HCT116 (cell line): Measurements from ENCODE around the gene MSH6. TPM values are rescaled to one million over a fixed set of nuclear protein-coding genes. Genes with fewer than 3 reads are reported as not detected.

Source experiments
- ATAC-seq: fragments of 200-7000 bp; cut with Tn5 transposase; 2 replicates; pipeline ENCODE4 v1.9.1; 2020; ENCODE audit warnings: mild to moderate bottlenecking, moderate library complexity
- BruUV-seq: library from RNA; stranded (reverse); fragments of 400-500 nt; replicated peaks from 2 replicates; lab custom pipeline; 2021; lab: Mats Ljungman, UMichigan
- CTCF ChIA-PET: fragments of 300-600 bp; sonication (Branson Sonifier 250); formaldehyde crosslinking; loops from one replicate; lab custom pipeline; 2021; ENCODE audit warnings: antibody characterized with exemption; lab: Charles Lee
- POLR2A ChIA-PET: fragments of 300-600, 350-600 bp; sonication (Branson Sonifier 250); formaldehyde crosslinking; loops from one replicate; lab custom pipeline; 2021; ENCODE audit warnings: antibody characterized with exemption; lab: Charles Lee
- RAD21 ChIA-PET, 2 experiments: fragments of 300-600 bp; sonication (Branson Sonifier 250); formaldehyde crosslinking; loops; one replicate each; lab custom pipeline; 2023; ENCODE audit warnings: low total read pairs in 2 of 2; ENCODE audit not compliant: uncharacterized antibody in 2 of 2, unreplicated experiment in 2 of 2, low non-redundant PET in 1 of 2; lab: Charles Lee
- DNase-seq: peaks from one replicate; pipeline ENCODE4 v3.0.0-alpha.2; 2010; ENCODE audit warnings: low read depth, low spot score
- H2AFZ ChIP-seq: fragments of 200-600 bp; shearing (Covaris generic), sonication (generic); 2 replicates; pipeline ENCODE4 v1.6.1; 2017; ENCODE audit warnings: low read depth, mixed run types, mixed read lengths, antibody characterized with exemption, low read length; ENCODE audit not compliant: poor library complexity, severe bottlenecking
- H3K27ac ChIP-seq: 2 replicates; pipeline ENCODE4 v1.5.1; 2012; ENCODE audit warnings: low read depth, low read length
- H3K27me3 ChIP-seq: fragments of 200-600 bp; sonication (generic); 2 replicates; pipeline ENCODE4 v1.6.1; 2016; ENCODE audit warnings: mixed run types, low read length, mixed read lengths; ENCODE audit not compliant: insufficient read depth
- H3K36me3 ChIP-seq, 2 experiments: fragments of 200-500 bp in 1 of 2; fragments of 200-600 bp in 1 of 2; sonication (Bioruptor generic) in 1 of 2; sonication (generic) in 1 of 2; 2 replicates each; pipeline versions ENCODE4 v1.5.1 to v1.6.1; 2014 to 2016; ENCODE audit warnings: low read length in 2 of 2, inconsistent platforms in 1 of 2, mixed read lengths in 1 of 2, mixed run types in 1 of 2; ENCODE audit not compliant: insufficient read depth in 2 of 2, control insufficient read depth in 1 of 2
- H3K4me1 ChIP-seq, 2 experiments: fragments of 200-600 bp in 1 of 2; sonication (generic) in 1 of 2; 2 replicates each; pipeline versions ENCODE4 v1.5.1 to v1.6.1; 2012 to 2017; ENCODE audit warnings: low read length in 2 of 2, inconsistent platforms in 1 of 2, mild to moderate bottlenecking in 1 of 2, mixed read lengths in 1 of 2, mixed run types in 1 of 2, moderate library complexity in 1 of 2; ENCODE audit not compliant: insufficient read depth in 2 of 2, control insufficient read depth in 1 of 2
- H3K4me2 ChIP-seq: fragments of 200-600 bp; sonication (generic); 2 replicates; pipeline ENCODE4 v1.6.1; 2017; ENCODE audit warnings: mixed run types, low read length, mixed read lengths
- H3K4me3 ChIP-seq, 2 experiments: fragments of 200-600 bp in 1 of 2; sonication (generic) in 1 of 2; replicated peaks in 1 of 2; 2 replicates each; pipeline ENCODE4 v1.5.1; 2011 to 2016; ENCODE audit warnings: low read length in 2 of 2, control low read depth in 1 of 2, low read depth in 1 of 2, mild to moderate bottlenecking in 1 of 2, mixed read lengths in 1 of 2, mixed run types in 1 of 2
- H3K79me2 ChIP-seq: fragments of 200-600 bp; sonication (generic); 2 replicates; pipeline ENCODE4 v1.6.1; 2017; ENCODE audit warnings: mild to moderate bottlenecking, mixed run types, low read length, moderate library complexity, mixed read lengths; ENCODE audit not compliant: insufficient read depth
- H3K9ac ChIP-seq: fragments of 200-600 bp; sonication (generic); 2 replicates; pipeline ENCODE4 v1.6.1; 2016; ENCODE audit warnings: low read length, mixed read lengths
- H3K9me2 ChIP-seq: fragments of 200-600 bp; sonication (generic), shearing (Covaris generic); 2 replicates; pipeline ENCODE4 v1.6.1; 2017; ENCODE audit warnings: mixed run types, mild to moderate bottlenecking, moderate library complexity; ENCODE audit not compliant: insufficient read depth
- H3K9me3 ChIP-seq, 2 experiments: fragments of 200-500 bp in 1 of 2; fragments of 200-600 bp in 1 of 2; sonication (Bioruptor generic) in 1 of 2; sonication (generic) in 1 of 2; 2 replicates each; pipeline ENCODE4 v1.6.1; 2014 to 2017; ENCODE audit warnings: low read length in 2 of 2, mixed read lengths in 2 of 2, inconsistent platforms in 1 of 2, low read depth in 1 of 2, mild to moderate bottlenecking in 1 of 2, mixed run types in 1 of 2, moderate library complexity in 1 of 2; ENCODE audit not compliant: control insufficient read depth in 1 of 2, insufficient read depth in 1 of 2
- H4K20me1 ChIP-seq: fragments of 200-600 bp; sonication (generic), shearing (Covaris generic); 2 replicates; pipeline ENCODE4 v1.6.1; 2017; ENCODE audit warnings: mixed run types, mild to moderate bottlenecking, moderate library complexity; ENCODE audit not compliant: insufficient read depth
- ATF3 ChIP-seq: IDR thresholded peaks from 2 replicates; pipeline ENCODE4 v1.6.1; 2012
- CBX3 ChIP-seq: IDR thresholded peaks from 2 replicates; pipeline ENCODE4 v1.6.1; 2012; ENCODE audit warnings: low read depth
- CEBPB ChIP-seq: IDR thresholded peaks from 2 replicates; pipeline ENCODE4 v1.6.1; 2012; ENCODE audit warnings: low read depth
- EGR1 ChIP-seq: IDR thresholded peaks from 2 replicates; pipeline ENCODE4 v1.6.1; 2012; ENCODE audit warnings: low read depth
- ELF1 ChIP-seq: IDR thresholded peaks from 2 replicates; pipeline ENCODE4 v1.6.1; 2012; ENCODE audit warnings: low read depth, borderline replicate concordance
- EZH2 ChIP-seq: fragments of 200-600 bp; sonication (generic); IDR thresholded peaks from 2 replicates; pipeline ENCODE4 v1.6.1; 2017; ENCODE audit warnings: antibody characterized with exemption, mixed run types
- EZH2phosphoT487 ChIP-seq: fragments of 200-600 bp; IDR thresholded peaks from 2 replicates; pipeline ENCODE4 v1.6.1; 2018; ENCODE audit warnings: antibody characterized with exemption, borderline replicate concordance
- JUND ChIP-seq: IDR thresholded peaks from 2 replicates; pipeline ENCODE4 v1.6.1; 2012
- POLR2A ChIP-seq: IDR thresholded peaks from 2 replicates; pipeline ENCODE4 v1.7.0; 2011; ENCODE audit warnings: borderline replicate concordance; ENCODE audit not compliant: insufficient read depth, insufficient read length; ENCODE audit errors: extremely low read depth
- POLR2AphosphoS5 ChIP-seq: IDR thresholded peaks from 2 replicates; pipeline ENCODE4 v1.6.1; 2011; ENCODE audit warnings: mild to moderate bottlenecking, low read depth, low read length, moderate library complexity
- RAD21 ChIP-seq: IDR thresholded peaks from 2 replicates; pipeline ENCODE4 v1.6.1; 2012; ENCODE audit warnings: low read depth, mild to moderate bottlenecking
- REST ChIP-seq: IDR thresholded peaks from 2 replicates; pipeline ENCODE4 v1.6.1; 2012; ENCODE audit warnings: low read depth
- SIN3A ChIP-seq: IDR thresholded peaks from 2 replicates; pipeline ENCODE4 v1.6.1; 2012; ENCODE audit warnings: low read depth
- SP1 ChIP-seq: IDR thresholded peaks from 2 replicates; pipeline ENCODE4 v1.6.1; 2012; ENCODE audit warnings: low read depth
- TCF7L2 ChIP-seq: IDR thresholded peaks from 2 replicates; pipeline ENCODE4 v1.7.0; 2011; ENCODE audit warnings: borderline replicate concordance, inconsistent platforms; ENCODE audit not compliant: insufficient read depth, insufficient read length; ENCODE audit errors: extremely low read depth
- YY1 ChIP-seq: IDR thresholded peaks from 2 replicates; pipeline ENCODE4 v1.6.1; 2011; ENCODE audit warnings: low read length, low read depth, moderate library complexity, mild to moderate bottlenecking; ENCODE audit not compliant: insufficient replicate concordance; ENCODE audit errors: extremely low read depth
- ZFX ChIP-seq: fragments of 450-650 bp; IDR thresholded peaks from 2 replicates; pipeline ENCODE4 v1.6.1; 2017
- ZNF274 ChIP-seq: fragments of 200-500 bp; sonication (Bioruptor generic); IDR thresholded peaks from 2 replicates; pipeline ENCODE4 v1.6.1; 2014; ENCODE audit warnings: mild to moderate bottlenecking, low read depth, low read length, inconsistent platforms
- intact Hi-C: fragments of 100-400 bp; cut with micrococcal nuclease; formaldehyde crosslinking; loops from 2 replicates; pipeline ENCODE4 v1.10.0; 2022
- total RNA-seq: library from RNA; stranded (reverse); gene quantifications from one replicate; pipeline ENCODE4 v1.2.1, GENCODE V29; 2021; ENCODE audit not compliant: unreplicated experiment
- TF ChIP-seq, protein P1 (sequence below), 3 experiments: fragments of 200-600 bp in 1 of 3; sonication (generic) in 1 of 3; IDR thresholded peaks in 2 of 3; conservative IDR thresholded peaks in 1 of 3; 2 replicates each; pipeline ENCODE4 v1.5.1; 2012 to 2017; ENCODE audit warnings: low read depth in 2 of 3, low read length in 2 of 3, antibody characterized with exemption in 1 of 3, borderline replicate concordance in 1 of 3, control low read depth in 1 of 3, mild to moderate bottlenecking in 1 of 3, mixed read lengths in 1 of 3, mixed run types in 1 of 3, moderate library complexity in 1 of 3; ENCODE audit not compliant: insufficient read depth in 1 of 3

The MSH6 gene
- total RNA-seq, 1 experiment from 2014 or later: 71.2 TPM

DNA sequence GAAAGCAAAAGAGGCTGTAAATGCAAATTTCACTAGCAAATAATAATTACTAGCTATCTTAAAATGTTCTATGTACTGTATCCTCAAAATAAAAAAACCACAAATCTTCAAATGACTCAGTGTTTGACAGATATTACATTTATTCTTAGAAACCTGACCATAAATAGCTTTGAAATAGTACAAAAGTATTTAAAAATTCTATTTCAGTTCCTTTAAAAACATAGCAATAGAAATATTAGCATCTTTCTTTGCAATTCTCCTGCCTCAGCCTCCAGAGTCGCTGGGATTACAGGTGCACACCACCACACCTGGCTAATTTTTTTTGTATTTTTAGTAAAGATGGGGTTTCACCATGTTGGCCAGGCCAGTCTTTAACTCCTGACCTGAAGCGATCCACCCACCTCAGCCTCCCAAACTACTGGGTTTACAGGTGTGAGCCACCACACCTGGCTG is 50.6 kb downstream of the MSH6 start:
- H3K9me3 ChIP-seq: no peaks in the 10 kb centered on the region
- no peak for ATAC-seq
- no peaks in the 10 kb centered on the region for H3K27me3 ChIP-seq
- H3K9me2 ChIP-seq: no peaks in the 10 kb centered on the region
- H3K9ac ChIP-seq: no peak overlapping the region
- BruUV-seq: no TSS peak
- intact Hi-C loops: no loop called here
- peaks cover 24 to 41% of the 10 kb centered on the region in 2 experiments for H3K36me3 ChIP-seq
- TF ChIP-seq ZNF274: no peak
- TF ChIP-seq YY1: no peak
- TF ChIP-seq SP1: no peak
- TF ChIP-seq POLR2A: no peak
- TF ChIP-seq EZH2: no peak
- no peak for TF ChIP-seq EZH2phosphoT487
- TF ChIP-seq, protein P1, sequence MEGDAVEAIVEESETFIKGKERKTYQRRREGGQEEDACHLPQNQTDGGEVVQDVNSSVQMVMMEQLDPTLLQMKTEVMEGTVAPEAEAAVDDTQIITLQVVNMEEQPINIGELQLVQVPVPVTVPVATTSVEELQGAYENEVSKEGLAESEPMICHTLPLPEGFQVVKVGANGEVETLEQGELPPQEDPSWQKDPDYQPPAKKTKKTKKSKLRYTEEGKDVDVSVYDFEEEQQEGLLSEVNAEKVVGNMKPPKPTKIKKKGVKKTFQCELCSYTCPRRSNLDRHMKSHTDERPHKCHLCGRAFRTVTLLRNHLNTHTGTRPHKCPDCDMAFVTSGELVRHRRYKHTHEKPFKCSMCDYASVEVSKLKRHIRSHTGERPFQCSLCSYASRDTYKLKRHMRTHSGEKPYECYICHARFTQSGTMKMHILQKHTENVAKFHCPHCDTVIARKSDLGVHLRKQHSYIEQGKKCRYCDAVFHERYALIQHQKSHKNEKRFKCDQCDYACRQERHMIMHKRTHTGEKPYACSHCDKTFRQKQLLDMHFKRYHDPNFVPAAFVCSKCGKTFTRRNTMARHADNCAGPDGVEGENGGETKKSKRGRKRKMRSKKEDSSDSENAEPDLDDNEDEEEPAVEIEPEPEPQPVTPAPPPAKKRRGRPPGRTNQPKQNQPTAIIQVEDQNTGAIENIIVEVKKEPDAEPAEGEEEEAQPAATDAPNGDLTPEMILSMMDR (IDR thresholded peaks at IDR 0.05 in 2 of 3, conservative IDR thresholded peaks at IDR 0.05 in 1 of 3; ENCODE audit: borderline replicate concordance in 1 of 3, insufficient read depth in 1 of 3, low read depth in 2 of 3, low read length in 2 of 3): no peak
- TF ChIP-seq ZFX: no peak
- no peak for TF ChIP-seq TCF7L2
- no peak for TF ChIP-seq SIN3A
- no peak for TF ChIP-seq ELF1
- no peak for TF ChIP-seq REST
- TF ChIP-seq CEBPB: no peak
- TF ChIP-seq EGR1: no peak
- TF ChIP-seq CBX3: no peak
- no peak for TF ChIP-seq RAD21
- TF ChIP-seq JUND: no peak
- no peak for TF ChIP-seq ATF3
- TF ChIP-seq POLR2AphosphoS5: no peak
- H2AFZ ChIP-seq: no peak overlapping the region
- H3K4me2 ChIP-seq: no peak overlapping the region
- ChIA-PET CTCF (no interaction called here), RAD21 (no interaction called here), POLR2A (no interaction called here)
- no peak overlapping the region for H3K27ac ChIP-seq
- no peaks in the 10 kb centered on the region for H3K4me1 ChIP-seq
- no peaks in the 10 kb centered on the region for H3K79me2 ChIP-seq
- H3K4me3 ChIP-seq: no peak overlapping the region
- no peak for DNase-seq
- 0 out of 2 replicates have a peak, but pooled peaks cover 3% of the 10 kb centered on the region for H4K20me1 ChIP-seq
